Skin epidermis (tissue), 12 donors: ENCODE data around the gene GJC2.

Experiments
- H3K27ac ChIP-seq, 21 experiments: fragments of 200-600 bp; sonication (generic) in 11 of 21; one replicate each; pipeline ENCODE4 v1.5.0; 2020; ENCODE audit warnings: mild to moderate bottlenecking in 3 of 21, inconsistent platforms in 2 of 21, moderate library complexity in 2 of 21
- H3K4me3 ChIP-seq, 7 experiments: fragments of 200-600 bp; sonication (generic) in 2 of 7; one replicate each; pipeline ENCODE4 v1.5.0; 2020; ENCODE audit warnings: inconsistent platforms in 2 of 7, mild to moderate bottlenecking in 2 of 7, moderate library complexity in 1 of 7

The GJC2 gene

DNA sequence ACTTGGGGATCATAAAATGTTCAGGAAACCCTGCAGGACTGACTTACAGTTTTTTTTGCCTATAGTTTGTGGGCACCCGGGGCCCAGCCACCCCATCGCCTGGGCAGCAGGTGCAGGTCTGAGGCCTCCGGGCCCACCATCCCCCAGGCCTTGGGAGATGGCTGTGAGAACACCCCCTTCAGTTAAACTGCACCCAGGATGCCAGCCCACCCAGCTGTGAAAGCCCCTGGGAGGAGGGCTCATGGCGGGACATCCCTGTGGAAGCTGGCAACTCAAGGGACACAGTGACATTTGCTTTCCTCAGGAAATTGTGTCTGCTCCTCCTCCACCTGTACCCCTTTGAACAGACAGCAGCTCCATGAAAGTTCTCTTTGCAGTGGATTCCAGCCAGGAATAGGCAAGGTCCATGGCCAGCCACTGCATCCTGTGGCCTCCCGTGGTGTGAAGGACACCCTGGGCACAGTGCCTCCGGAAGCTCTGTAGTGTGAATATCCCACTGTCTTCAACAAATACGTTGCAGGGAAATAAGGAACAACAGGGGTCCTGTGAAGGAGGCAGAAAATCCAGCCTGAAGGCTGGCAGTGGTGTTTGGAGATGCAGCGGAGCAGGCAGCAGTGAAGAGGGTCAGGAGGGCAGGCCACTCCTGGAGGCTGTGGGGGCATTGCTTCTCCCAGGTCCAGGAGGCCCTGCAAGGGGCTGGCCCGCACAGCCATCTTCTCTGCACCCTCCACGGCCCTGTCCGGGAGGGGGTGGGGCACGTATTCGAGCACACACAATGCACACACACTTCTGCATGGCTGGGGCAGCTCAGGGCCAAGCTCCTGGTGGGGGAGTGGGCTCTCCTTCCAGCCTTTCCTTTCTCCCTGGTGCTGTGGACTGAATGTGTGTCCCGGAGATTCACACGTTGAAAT lies 56.1 kb downstream of the GJC2 start:
- Histone ChIP-seq H3K27ac (no peak overlapping the region), H3K4me3 (no peak overlapping the region)

GRCh38 chr1:228206582-228207351 lies 57.0 kb downstream of the GJC2 start:
- no peak overlapping the region for H3K27ac ChIP-seq
- no peak overlapping the region for H3K4me3 ChIP-seq

- H3K27ac ChIP-seq: no peak overlapping the region
Measured at GRCh38 chr1:228207381-228207810, 57.7 kb downstream of the GJC2 start.

GRCh38 chr1:228207851-228208821 lies 58.4 kb downstream of the GJC2 start, which contains the start of gene OBSCN:
OBSCN (plus strand) TSS chr1:228208044; CDS start chr1:228211784, 3,740 bp downstream.
- H3K4me3 ChIP-seq: no peak within 1 kb of the TSS
- no peak within 1 kb of the TSS for H3K27ac ChIP-seq

More at GRCh38 chr1:228207381-228207810, 57.7 kb downstream of the GJC2 start:
- H3K4me3 ChIP-seq: no peak overlapping the region

GRCh38 chr1:228208831-228209551 lies 59.3 kb downstream of the GJC2 start:
- no peak overlapping the region for H3K4me3 ChIP-seq
- no peak overlapping the region for H3K27ac ChIP-seq
